AG04449 (cell line): Measurements from ENCODE around the gene FRMPD1.
A peak's percentile ranks its signal among the peaks of the same experiment; 100 is the strongest.
"Not testable (repeated sequence)": the region's sequence is repeated elsewhere in the genome, so short reads cannot be mapped to it uniquely, and the experiment has no call there.

Source experiments
- CTCF ChIA-PET: fragments of 350-600 bp; formaldehyde crosslinking; extraction: SDS; loops from one replicate; lab custom pipeline; 2021; ENCODE audit warnings: antibody characterized with exemption; lab: Yijun Ruan, JAX
- POLR2A ChIA-PET: fragments of 400-600, 350-600 bp; formaldehyde crosslinking; extraction: SDS; loops from one replicate; lab custom pipeline; 2020; ENCODE audit warnings: antibody characterized with exemption, inconsistent platforms; lab: Yijun Ruan, JAX
- DNase-seq: peaks from one replicate; pipeline ENCODE4 v3.0.0-alpha.2; 2010; ENCODE audit warnings: low read depth, low spot score
- H3K4me3 ChIP-seq: 2 replicates; pipeline ENCODE4 v1.5.1; 2011; ENCODE audit warnings: low read depth, mild to moderate bottlenecking, control low read depth, low read length
- TF ChIP-seq, protein P1 (sequence below): IDR thresholded peaks from one replicate; pipeline ENCODE4 v1.5.1; 2011; ENCODE audit warnings: mild to moderate bottlenecking, moderate library complexity, low read length, control low read depth, inconsistent platforms; ENCODE audit not compliant: insufficient read depth; ENCODE audit errors: missing control alignments

The FRMPD1 gene

GRCh38 chr9:37758747-37759146, 108.0 kb downstream of the FRMPD1 start:
- ChIA-PET POLR2A (no interaction called here), CTCF (interaction anchor here (1.5 to 2.1 kb wide), 2 partner anchors 9 to 14 kb away, joined by 3 to 4 read pairs; no protein-coding TSS in a partner anchor)
- H3K4me3 ChIP-seq, result no peak overlapping the region
- TF ChIP-seq, protein P1, sequence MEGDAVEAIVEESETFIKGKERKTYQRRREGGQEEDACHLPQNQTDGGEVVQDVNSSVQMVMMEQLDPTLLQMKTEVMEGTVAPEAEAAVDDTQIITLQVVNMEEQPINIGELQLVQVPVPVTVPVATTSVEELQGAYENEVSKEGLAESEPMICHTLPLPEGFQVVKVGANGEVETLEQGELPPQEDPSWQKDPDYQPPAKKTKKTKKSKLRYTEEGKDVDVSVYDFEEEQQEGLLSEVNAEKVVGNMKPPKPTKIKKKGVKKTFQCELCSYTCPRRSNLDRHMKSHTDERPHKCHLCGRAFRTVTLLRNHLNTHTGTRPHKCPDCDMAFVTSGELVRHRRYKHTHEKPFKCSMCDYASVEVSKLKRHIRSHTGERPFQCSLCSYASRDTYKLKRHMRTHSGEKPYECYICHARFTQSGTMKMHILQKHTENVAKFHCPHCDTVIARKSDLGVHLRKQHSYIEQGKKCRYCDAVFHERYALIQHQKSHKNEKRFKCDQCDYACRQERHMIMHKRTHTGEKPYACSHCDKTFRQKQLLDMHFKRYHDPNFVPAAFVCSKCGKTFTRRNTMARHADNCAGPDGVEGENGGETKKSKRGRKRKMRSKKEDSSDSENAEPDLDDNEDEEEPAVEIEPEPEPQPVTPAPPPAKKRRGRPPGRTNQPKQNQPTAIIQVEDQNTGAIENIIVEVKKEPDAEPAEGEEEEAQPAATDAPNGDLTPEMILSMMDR, result no peak
- DNase-seq, result no peak

DNA sequence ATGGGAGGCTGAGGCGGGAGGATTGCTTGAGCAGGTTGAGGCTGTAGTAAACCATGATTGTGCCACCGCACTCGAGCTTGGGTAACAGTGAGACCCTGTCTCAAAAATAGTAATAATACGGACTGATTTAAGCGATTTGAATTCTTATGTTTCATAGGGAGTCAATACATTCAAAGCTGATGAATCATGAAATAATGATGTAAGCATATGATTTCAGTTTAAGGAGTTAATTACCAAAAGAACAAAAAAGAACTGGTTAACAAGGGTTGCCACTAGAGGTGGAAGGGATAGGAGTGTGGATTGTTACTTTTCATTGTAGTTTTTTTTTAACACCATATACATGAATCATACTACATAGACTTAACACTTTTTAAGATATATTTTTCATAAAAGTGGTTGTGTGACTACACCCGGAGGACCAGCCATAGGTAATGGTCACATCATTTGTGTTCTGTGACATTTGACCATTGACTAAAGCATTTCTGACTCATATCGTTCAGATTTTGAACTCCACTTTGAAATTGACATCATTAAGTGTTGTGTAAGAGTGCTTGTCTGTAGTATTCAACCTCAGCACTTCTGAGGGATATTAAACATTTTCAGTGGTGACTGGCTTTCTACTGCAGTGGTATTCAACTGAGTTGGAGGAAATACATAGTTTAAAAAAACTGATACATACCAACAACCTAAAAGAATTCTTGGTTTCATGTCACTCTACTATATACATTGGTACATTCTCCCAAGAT, 109.8 kb downstream of the FRMPD1 start:
- no peak overlapping the region for H3K4me3 ChIP-seq
- ChIA-PET POLR2A (no interaction called here), CTCF (interaction anchor here (1.3 kb wide), 2 partner anchors 13 to 672 kb away, joined by 3 to 4 read pairs; no protein-coding TSS in a partner anchor)
- TF ChIP-seq, protein P1, result no peak
- DNase-seq, result peak; percentile 60

GRCh38 chr9:37761511-37761910, 110.8 kb downstream of the FRMPD1 start:
- H3K4me3 ChIP-seq, result no peak overlapping the region
- ChIA-PET CTCF (no interaction called here), POLR2A (no interaction called here)
- TF ChIP-seq, protein P1, result no peak
- peak; percentile 59 for DNase-seq

DNA sequence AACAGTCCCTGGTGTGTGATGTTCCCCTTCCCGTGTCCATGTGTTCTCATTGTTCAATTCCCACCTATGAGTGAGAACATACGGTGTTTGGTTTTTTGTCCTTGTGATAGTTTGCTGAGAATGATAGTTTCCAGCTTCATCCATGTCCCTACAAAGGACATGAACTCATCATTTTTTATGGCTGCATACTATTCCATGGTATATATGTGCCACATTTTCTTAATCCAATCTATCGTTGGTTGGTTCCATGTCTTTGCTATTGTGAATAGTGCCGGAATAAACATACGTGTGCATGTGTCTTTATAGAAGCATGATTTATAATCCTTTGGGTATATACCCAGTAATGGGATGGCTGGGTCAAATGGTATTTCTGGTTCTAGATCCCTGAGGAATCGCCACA, 114.5 kb downstream of the FRMPD1 start:
- POLR2A ChIA-PET, H3K4me3 ChIP-seq, CTCF ChIA-PET, DNase-seq: not testable (repeated sequence)

- TF ChIP-seq, protein P1, result no peak
- DNase-seq, result no peak
- ChIA-PET CTCF (no interaction called here), POLR2A (no interaction called here)
- no peak overlapping the region for H3K4me3 ChIP-seq
Observed at GRCh38 chr9:37769306-37769705, 118.6 kb downstream of the FRMPD1 start.

- H3K4me3 ChIP-seq, result no peak overlapping the region
- TF ChIP-seq, protein P1, result no peak
- ChIA-PET CTCF (no interaction called here), POLR2A (interaction anchor here (0.6 kb wide), 1 partner anchor 52 kb away, joined by 3 read pairs; no protein-coding TSS in a partner anchor)
- no peak for DNase-seq
Observed at GRCh38 chr9:37769995-37770394, 119.2 kb downstream of the FRMPD1 start.
